Lower leg skin (tissue), 3 donors: ENCODE results near the gene CRYBA4.

Experiments
- POLR2A ChIP-seq, 2 donors: fragments of 450-650 bp; IDR thresholded peaks; one replicate each; pipeline ENCODE4 v1.6.1; 2016 to 2017; ENCODE audit warnings: antibody characterized with exemption in 2 of 2, mild to moderate bottlenecking in 1 of 2, moderate library complexity in 1 of 2
- TF ChIP-seq, protein P1 (sequence below), 3 donors: fragments of 450-650 bp; IDR thresholded peaks; one replicate each; pipeline ENCODE4 v1.5.1; 2016; ENCODE audit warnings: antibody characterized with exemption in 3 of 3, mild to moderate bottlenecking in 3 of 3, moderate library complexity in 2 of 3

DNA sequence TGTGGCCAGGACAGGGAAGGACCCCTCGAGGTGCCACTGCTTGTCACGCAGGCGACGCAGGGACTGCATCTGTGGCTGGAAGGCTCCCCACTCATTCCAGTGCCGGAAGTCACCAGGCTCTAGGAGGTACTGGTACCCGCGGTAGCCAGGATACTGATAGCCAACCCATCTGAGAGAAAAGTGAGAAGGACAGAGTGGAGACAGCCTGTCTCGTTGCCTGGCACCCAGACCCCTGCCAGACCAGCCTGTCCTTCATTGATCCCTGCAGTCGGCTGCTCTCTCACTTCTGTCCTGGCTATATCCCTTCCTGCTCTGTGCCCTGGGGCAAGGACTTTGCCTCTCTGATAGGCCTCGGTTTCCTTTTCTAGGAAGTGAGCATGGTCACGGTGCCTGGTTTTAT, 22.3 kb upstream of the CRYBA4 start:
- TF ChIP-seq, protein P1, sequence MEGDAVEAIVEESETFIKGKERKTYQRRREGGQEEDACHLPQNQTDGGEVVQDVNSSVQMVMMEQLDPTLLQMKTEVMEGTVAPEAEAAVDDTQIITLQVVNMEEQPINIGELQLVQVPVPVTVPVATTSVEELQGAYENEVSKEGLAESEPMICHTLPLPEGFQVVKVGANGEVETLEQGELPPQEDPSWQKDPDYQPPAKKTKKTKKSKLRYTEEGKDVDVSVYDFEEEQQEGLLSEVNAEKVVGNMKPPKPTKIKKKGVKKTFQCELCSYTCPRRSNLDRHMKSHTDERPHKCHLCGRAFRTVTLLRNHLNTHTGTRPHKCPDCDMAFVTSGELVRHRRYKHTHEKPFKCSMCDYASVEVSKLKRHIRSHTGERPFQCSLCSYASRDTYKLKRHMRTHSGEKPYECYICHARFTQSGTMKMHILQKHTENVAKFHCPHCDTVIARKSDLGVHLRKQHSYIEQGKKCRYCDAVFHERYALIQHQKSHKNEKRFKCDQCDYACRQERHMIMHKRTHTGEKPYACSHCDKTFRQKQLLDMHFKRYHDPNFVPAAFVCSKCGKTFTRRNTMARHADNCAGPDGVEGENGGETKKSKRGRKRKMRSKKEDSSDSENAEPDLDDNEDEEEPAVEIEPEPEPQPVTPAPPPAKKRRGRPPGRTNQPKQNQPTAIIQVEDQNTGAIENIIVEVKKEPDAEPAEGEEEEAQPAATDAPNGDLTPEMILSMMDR (IDR thresholded peaks at IDR 0.05), result no peak
- no peak for TF ChIP-seq POLR2A (IDR thresholded peaks at IDR 0.05)
